ENCODE results near the gene ABLIM1. TPM values are rescaled to one million over a fixed set of nuclear protein-coding genes. Genes with fewer than 3 reads are reported as not detected.

ABLIM1 gene
- total and polyA plus RNA-seq, 2 of the 4 experiments (the other 2 are of a cell fraction) = 7.7 to 9.9 TPM

DNA sequence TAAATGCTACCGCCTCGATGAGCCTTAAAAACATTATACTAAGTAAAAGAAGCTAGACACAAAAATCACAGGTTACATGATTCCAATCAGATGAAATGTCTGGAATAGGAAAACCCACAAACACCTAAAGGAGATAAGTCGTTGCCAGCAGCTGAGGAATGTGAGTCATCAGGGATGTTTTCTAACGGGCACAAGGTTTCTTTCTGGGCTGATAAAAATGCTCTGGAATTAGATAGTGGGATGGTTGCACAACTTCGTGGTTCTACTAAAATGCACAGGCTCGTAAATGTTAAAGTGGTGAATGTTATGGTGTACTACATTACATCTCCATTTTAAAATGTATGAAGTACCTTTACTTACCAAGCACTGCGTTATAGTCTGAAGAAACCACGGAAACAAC is 9.7 kb downstream of the ABLIM1 start (continued):
- TF ChIP-seq, protein P1, sequence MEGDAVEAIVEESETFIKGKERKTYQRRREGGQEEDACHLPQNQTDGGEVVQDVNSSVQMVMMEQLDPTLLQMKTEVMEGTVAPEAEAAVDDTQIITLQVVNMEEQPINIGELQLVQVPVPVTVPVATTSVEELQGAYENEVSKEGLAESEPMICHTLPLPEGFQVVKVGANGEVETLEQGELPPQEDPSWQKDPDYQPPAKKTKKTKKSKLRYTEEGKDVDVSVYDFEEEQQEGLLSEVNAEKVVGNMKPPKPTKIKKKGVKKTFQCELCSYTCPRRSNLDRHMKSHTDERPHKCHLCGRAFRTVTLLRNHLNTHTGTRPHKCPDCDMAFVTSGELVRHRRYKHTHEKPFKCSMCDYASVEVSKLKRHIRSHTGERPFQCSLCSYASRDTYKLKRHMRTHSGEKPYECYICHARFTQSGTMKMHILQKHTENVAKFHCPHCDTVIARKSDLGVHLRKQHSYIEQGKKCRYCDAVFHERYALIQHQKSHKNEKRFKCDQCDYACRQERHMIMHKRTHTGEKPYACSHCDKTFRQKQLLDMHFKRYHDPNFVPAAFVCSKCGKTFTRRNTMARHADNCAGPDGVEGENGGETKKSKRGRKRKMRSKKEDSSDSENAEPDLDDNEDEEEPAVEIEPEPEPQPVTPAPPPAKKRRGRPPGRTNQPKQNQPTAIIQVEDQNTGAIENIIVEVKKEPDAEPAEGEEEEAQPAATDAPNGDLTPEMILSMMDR (conservative IDR thresholded peaks at IDR 0.05; ENCODE audit: low read depth, low read length) = no peak

DNA sequence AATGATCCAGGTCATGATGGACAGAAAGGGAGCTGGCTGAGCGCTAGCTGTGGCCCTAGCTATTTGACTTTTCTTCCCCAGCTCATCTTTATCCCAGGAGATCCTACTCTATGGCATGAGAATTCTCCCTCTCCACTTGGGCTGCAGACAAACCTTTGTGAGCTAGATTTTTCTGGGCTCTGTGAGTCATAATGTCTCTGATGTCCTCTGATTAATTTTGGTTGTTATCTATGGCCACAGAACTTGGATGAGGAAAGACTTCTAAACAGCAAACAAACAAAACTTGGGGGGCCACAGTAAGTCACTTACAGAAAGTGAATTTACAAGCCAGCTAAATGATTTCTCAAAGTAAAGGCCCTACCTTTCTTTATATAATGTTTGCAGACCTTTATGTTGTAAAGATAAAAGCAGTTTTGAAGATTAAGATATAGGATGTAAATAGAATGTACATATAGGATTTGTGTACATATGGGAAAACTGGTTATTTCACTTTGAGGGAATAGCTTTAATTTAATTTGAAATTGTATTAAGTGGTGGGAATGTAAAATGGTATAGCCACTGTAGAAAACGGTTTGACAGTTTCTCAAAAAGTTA is 10.4 kb downstream of the ABLIM1 start:
- H3K56ac ChIP-seq (ENCODE audit: extremely low read depth, insufficient read depth, low read length) = no peak overlapping the region
- H2BK20ac ChIP-seq (ENCODE audit: low read depth, low read length) = no peak overlapping the region
- peaks cover 2% of the 10 kb centered on the region; the same call in 1 of the 2 replicates for H3K27me3 ChIP-seq (ENCODE audit: control insufficient read depth, insufficient read depth, low read length)
- no peak overlapping the region for H3K27ac ChIP-seq (ENCODE audit: insufficient read depth, low read length)
- TF ChIP-seq, protein P2, sequence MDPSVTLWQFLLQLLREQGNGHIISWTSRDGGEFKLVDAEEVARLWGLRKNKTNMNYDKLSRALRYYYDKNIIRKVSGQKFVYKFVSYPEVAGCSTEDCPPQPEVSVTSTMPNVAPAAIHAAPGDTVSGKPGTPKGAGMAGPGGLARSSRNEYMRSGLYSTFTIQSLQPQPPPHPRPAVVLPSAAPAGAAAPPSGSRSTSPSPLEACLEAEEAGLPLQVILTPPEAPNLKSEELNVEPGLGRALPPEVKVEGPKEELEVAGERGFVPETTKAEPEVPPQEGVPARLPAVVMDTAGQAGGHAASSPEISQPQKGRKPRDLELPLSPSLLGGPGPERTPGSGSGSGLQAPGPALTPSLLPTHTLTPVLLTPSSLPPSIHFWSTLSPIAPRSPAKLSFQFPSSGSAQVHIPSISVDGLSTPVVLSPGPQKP (IDR thresholded peaks at IDR 0.05; ENCODE audit: borderline replicate concordance, low read depth, low read length) = no peak
- TF ChIP-seq FOS (IDR thresholded peaks at IDR 0.05; ENCODE audit: low read depth, low read length) = 0 out of 2 replicates have a peak, but pooled peaks have one; percentile 14
- H3K23ac ChIP-seq (ENCODE audit: low read depth, low read length) = no peak overlapping the region
- no peak overlapping the region for H2AFZ ChIP-seq (replicated peaks; ENCODE audit: low read length, poor library complexity)
- peaks cover 5% of the 10 kb centered on the region for H3K4me1 ChIP-seq (ENCODE audit: control insufficient read depth, insufficient read depth, low read length)
- in situ Hi-C loops (cut with MboI; ENCODE audit: low sequenced_read_pairs) (no loop called here), dilution Hi-C loops (cut with HindIII; ENCODE audit: low sequenced_read_pairs, unreplicated experiment) (no loop called here), intact Hi-C loops (cut with micrococcal nuclease) (no loop called here)
- no peak overlapping the region for H4K91ac ChIP-seq (ENCODE audit: insufficient read depth, low read depth, low read length)
- no peaks in the 10 kb centered on the region for H3K36me3 ChIP-seq (ENCODE audit: control insufficient read depth, insufficient read depth, low read length)
- H3K14ac ChIP-seq (replicated peaks; ENCODE audit: low read depth, low read length) = no peak overlapping the region
- POLR2A ChIA-PET (ENCODE audit: unreplicated experiment) = interaction anchor here (0.7 kb wide), 1 partner anchor 25 kb away, joined by 3 read pairs; no protein-coding TSS in a partner anchor
- no peak overlapping the region for H2BK5ac ChIP-seq (ENCODE audit: low read depth, low read length, poor library complexity, severe bottlenecking)
- no peak overlapping the region for H3K9ac ChIP-seq (ENCODE audit: low read depth, low read length)
- peak; percentile 41 for DNase-seq
- no peaks in the 10 kb centered on the region; a peak in 1 of 4 replicates for H3K79me1 ChIP-seq (ENCODE audit: low read depth in 1 of 2, low read length in 2 of 2)
- no peak overlapping the region for H3K18ac ChIP-seq (ENCODE audit: low read depth, low read length)
- H3K4ac ChIP-seq (ENCODE audit: low read depth, low read length) = 0 out of 2 replicates have a peak overlapping the region, but pooled peaks have one; percentile 20
- H2AK9ac ChIP-seq (replicated peaks; ENCODE audit: low read depth, low read length, poor library complexity) = no peak overlapping the region
- no peak overlapping the region for H4K5ac ChIP-seq (ENCODE audit: low read depth, low read length)
- ATAC-seq (ENCODE audit: low read depth) = no peak
- no peaks in the 10 kb centered on the region for H3K9me3 ChIP-seq (ENCODE audit: control insufficient read depth, insufficient read depth, low read length)
- H4K8ac ChIP-seq (ENCODE audit: low read depth in 2 of 2, low read length in 2 of 2) = no peak overlapping the region
- CTCF ChIA-PET = interaction anchor here (0.5 to 0.6 kb wide), 2 partner anchors 219 to 525 kb away, joined by 3 read pairs; no protein-coding TSS in a partner anchor
- no TSS peak for BruUV-seq (replicated peaks)
- no peak overlapping the region for H2BK120ac ChIP-seq (ENCODE audit: low read depth, low read length)
- H3K4me2 ChIP-seq (ENCODE audit: low read depth, low read length) = no peak overlapping the region
- H3K4me3 ChIP-seq (ENCODE audit: insufficient read depth, low read depth, low read length) = no peak overlapping the region
- no CpG with 5 or more reads among the region's 2 CpGs for WGBS, 2 experiments (ENCODE audit: extremely low coverage in 2 of 2, insufficient read length in 1 of 2)
- H2AK5ac ChIP-seq (ENCODE audit: low read depth, low read length) = no peak overlapping the region
- H4K20me1 ChIP-seq (ENCODE audit: insufficient read depth, low read length) = no peaks in the 10 kb centered on the region
- no peak overlapping the region for H2BK15ac ChIP-seq (ENCODE audit: low read depth, low read length)
- peaks cover 10% of the 10 kb centered on the region for H3K9me1 ChIP-seq (ENCODE audit: insufficient read depth, low read length)

Data from IMR-90 (cell line).